Activated T-cell treated with anti-CD3 and anti-CD28 coated beads, Interleukin-2, amount 50 U/mL, for 24 hours (primary cell): Measurements from ENCODE around the gene ZNF236.
"Not testable (repeated sequence)": the region's sequence is repeated elsewhere in the genome, so short reads cannot be mapped to it uniquely, and the experiment has no call there.

Source experiments
- DNase-seq: peaks from one replicate; pipeline ENCODE4 v3.0.0-alpha.2; 2020
- H3K27ac Mint-ChIP-seq: 2 replicates; pipeline ENCODE4 v1.8.0; 2020; ENCODE audit warnings: mild to moderate bottlenecking, mixed read lengths
- H3K27me3 Mint-ChIP-seq: 2 replicates; pipeline ENCODE4 v1.8.0; 2020; ENCODE audit warnings: mixed read lengths
- H3K36me3 Mint-ChIP-seq: 2 replicates; pipeline ENCODE4 v1.8.0; 2020; ENCODE audit warnings: low read depth, mixed read lengths
- H3K4me1 Mint-ChIP-seq: 2 replicates; pipeline ENCODE4 v1.8.0; 2020; ENCODE audit warnings: low read depth, mixed read lengths
- H3K4me3 Mint-ChIP-seq: 2 replicates; pipeline ENCODE4 v1.8.0; 2020; ENCODE audit warnings: mild to moderate bottlenecking, moderate library complexity, mixed read lengths
- H3K9me3 Mint-ChIP-seq: 2 replicates; pipeline ENCODE4 v1.8.0; 2020; ENCODE audit warnings: mixed read lengths

ZNF236 gene

DNA sequence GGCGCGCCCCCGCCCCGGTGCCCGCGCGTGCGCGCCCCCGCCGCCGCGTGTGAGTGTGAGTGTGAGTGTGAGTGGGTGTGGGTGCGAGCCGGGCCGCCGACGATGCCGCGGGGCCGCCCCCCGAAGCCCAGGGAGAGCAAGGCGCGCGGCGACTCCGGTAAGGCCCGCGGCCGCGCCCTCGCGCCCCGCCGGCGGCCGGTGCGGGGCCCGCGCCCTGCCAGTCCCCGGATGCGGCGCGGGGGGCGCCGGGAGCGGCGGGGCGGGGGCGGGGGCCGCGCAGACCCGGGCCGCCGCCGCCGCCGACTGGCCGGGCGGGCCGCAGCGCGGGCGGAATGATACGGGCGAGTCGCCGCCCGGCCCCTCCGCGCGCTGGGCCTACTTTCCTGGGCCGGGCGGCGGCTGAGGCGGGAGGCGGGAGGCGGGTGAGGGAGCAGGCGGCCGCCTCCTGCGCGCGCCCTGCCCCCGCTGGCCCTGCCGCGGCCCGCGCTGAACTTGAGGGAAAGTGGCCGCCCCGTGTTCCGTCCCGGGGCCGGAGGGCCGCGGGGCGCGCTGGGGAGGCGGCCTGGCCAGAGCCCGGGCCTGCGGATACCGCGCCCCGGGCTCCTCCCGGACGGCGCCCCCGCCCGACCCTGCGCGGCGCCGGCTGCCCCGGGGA lies at the start of gene ZNF236:
TSS of gene ZNF236 (plus strand) at position 52 of the 655 bp plus-strand sequence. CDS start at position 103, 51 bp downstream.
- Mint-ChIP-seq H3K36me3 (peaks cover 34% of the 10 kb centered on the region), H3K4me3 (peak within 1 kb of the TSS; percentile 92), H3K27me3 (no peaks in the 10 kb centered on the region), H3K4me1 (peaks cover 58% of the 10 kb centered on the region), H3K27ac (peak within 1 kb of the TSS; percentile 94), H3K9me3 (no peaks in the 10 kb centered on the region)
- peak; percentile 81 for DNase-seq

DNA sequence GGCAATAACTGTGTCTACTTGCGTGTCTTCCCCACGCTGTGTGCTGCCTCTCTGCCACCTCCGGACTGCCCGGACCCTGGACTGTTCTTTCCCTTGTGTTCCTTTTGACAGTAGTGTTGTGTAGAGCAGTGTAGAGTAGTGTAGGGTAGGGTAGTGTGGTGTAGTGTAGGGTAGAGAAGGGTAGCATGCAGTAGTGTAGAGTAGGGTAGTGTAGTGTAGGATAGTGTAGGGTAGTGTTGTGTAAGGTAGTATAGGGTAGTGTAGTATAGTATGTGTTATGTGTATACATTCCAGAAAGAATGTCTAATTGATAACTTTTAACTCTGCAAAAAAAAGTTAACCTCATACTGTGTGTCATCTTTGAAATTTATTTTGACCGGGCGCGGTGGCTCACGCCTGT lies 49.7 kb upstream of the ZNF236 start:
- Mint-ChIP-seq H3K4me1 (no peaks in the 10 kb centered on the region), H3K9me3 (peaks cover 15% of the 10 kb centered on the region), H3K36me3 (no peaks in the 10 kb centered on the region), H3K4me3 (no peak overlapping the region), H3K27ac (no peak overlapping the region), H3K27me3 (no peaks in the 10 kb centered on the region)
- no peak for DNase-seq

DNA sequence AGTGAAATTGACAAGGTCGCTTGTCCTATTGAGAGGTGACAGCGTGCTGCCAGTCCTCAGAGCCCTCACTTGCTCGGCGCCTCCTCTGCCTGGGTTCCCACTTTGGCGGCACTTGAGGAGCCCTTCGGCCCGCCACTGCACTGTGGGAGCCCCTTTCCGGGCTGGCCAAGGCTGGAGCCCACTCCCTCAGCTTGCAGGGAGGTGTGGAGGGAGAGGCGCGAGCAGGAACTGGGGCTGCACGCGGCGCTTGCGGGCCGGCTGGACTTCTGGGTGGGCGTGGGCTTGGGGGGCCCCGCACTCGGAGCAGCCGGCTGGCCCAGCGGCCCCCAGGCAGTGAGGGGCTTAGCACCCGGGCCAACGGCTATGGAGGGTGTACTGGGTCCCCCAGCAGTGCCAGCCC lies 45.3 kb upstream of the ZNF236 start:
- H3K4me1 Mint-ChIP-seq, H3K27ac Mint-ChIP-seq, H3K36me3 Mint-ChIP-seq, H3K9me3 Mint-ChIP-seq, DNase-seq, H3K4me3 Mint-ChIP-seq, H3K27me3 Mint-ChIP-seq: not testable (repeated sequence)

DNA sequence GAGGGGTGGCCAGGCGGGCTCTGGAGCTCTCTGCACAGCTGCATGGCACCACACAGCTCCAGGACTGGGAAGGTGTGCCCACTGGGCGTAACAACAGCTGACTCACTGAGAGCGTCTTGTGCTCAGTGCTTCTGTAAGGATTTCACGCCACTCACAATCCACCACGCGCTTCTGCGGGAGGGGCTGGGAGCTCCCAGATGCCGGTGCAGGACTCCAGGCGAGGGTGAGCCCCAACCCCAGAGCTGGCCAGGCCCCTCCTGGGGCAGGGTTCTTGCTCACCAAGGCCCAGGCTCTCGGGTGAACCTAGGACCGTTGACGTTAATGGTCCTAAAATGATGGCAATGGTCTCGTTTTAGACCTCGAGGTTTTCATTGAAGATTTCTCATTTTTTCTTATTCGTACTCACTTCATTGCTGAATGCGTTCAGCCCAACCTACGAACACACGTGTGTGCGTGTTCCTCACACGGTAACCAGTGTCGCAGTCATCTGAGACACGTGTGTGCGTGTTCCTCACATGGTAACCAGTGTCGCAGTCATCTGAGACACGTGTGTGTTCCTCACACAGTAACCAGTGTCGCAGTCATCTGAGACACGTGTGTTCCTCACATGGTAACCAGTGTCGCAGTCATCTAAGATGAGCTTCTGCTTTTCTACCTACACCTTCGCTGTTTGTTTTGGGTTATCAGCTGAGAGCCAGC lies 38.4 kb upstream of the ZNF236 start:
- no peak overlapping the region for H3K27ac Mint-ChIP-seq
- peaks cover 23% of the 10 kb centered on the region for H3K27me3 Mint-ChIP-seq
- DNase-seq = no peak
- H3K4me3 Mint-ChIP-seq = no peak overlapping the region
- peaks cover 4% of the 10 kb centered on the region for H3K4me1 Mint-ChIP-seq
- no peaks in the 10 kb centered on the region for H3K36me3 Mint-ChIP-seq
- peaks cover 3% of the 10 kb centered on the region for H3K9me3 Mint-ChIP-seq

DNA sequence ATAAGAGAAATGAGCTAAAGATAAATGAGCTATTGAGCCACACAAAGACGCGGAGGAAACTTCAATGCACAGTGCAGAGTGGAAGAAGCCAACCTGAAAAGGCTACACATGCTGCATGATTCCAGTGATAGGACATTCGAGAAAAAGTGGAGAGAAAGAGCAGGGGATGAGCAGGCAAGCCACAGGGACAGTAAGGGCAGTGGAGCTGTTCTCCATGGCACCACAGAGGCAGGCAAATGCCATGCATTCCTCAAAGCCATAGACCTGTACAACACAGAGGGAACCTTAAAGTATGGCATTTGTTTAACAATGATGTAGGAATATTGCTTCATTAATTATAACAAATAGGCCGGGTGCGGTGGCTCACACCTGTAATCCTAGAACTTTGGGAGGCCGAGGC lies 36.5 kb upstream of the ZNF236 start:
- H3K4me3 Mint-ChIP-seq = no peak overlapping the region
- H3K36me3 Mint-ChIP-seq = no peaks in the 10 kb centered on the region
- peaks cover 4% of the 10 kb centered on the region for H3K4me1 Mint-ChIP-seq
- peaks cover 13% of the 10 kb centered on the region for H3K27me3 Mint-ChIP-seq
- H3K27ac Mint-ChIP-seq = no peak overlapping the region
- no peak for DNase-seq
- peaks cover 11% of the 10 kb centered on the region for H3K9me3 Mint-ChIP-seq

DNA sequence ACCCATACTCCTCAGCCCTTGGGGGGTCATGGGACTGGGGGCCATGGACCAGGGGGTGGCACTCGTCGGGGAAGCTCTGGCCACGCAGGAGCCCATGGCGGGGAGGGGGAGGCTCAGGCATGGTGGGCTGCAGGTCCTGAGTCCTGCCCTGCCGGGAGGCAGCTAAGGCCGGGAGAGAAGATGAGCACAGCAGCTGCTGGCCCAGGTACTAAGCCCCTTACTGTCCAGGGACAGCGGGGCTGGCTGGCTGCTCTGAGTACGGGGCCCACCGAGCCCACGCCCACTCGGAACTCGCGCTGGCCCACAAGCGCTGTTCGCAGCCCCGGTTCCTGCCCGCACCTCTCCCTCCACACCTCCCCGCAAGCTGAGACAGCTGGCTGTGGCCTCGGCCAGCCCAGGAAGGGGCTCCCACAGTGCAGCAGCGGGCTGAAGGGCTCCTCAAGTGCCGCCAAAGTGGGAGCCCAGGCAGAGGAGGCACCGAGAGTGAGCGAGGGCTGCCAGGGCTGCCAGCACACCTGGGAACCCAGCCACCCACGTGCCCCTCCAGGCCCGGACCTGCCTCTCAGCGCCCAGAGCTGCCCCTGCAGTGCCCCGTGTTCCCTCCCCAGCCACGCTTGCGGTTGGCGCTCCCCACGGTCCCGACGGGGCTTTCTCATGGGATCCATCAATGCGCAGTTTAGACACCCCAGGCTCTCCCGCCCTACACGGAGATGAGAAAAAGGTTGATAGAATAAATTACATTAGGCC lies 33.6 kb upstream of the ZNF236 start:
- Mint-ChIP-seq H3K9me3 (peaks cover 20% of the 10 kb centered on the region), H3K4me3 (no peak overlapping the region)

DNA sequence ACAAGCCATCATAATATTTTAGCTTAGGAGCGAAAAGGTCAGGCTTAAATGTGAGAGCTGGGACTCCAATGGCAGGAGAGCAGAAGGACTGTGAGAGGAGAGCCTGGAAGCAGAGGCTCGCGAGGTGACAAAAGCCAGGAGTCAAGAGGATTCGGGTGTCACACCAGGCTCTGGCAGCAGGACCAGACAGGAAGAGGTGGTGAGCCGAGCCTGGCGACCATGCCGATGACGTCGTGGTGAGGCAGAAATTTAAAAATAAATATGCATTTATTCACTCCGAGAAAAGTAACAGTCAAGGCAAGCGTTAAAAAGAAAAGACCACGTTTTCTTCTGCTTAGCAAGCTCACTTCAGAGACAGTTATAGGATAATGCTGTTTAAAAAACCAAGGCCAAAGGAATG lies 31.3 kb upstream of the ZNF236 start:
- H3K27ac Mint-ChIP-seq = no peak overlapping the region
- DNase-seq = no peak
- peaks cover 4% of the 10 kb centered on the region for H3K4me1 Mint-ChIP-seq
- H3K9me3 Mint-ChIP-seq = peaks cover 20% of the 10 kb centered on the region
- peaks cover 18% of the 10 kb centered on the region for H3K27me3 Mint-ChIP-seq
- H3K36me3 Mint-ChIP-seq = no peaks in the 10 kb centered on the region
- H3K4me3 Mint-ChIP-seq = no peak overlapping the region

More for the DNA sequence above, 33.6 kb upstream of the ZNF236 start:
- peaks cover 4% of the 10 kb centered on the region for H3K4me1 Mint-ChIP-seq
- peaks cover 7% of the 10 kb centered on the region for H3K27me3 Mint-ChIP-seq
- DNase-seq = no peak
- H3K36me3 Mint-ChIP-seq = no peaks in the 10 kb centered on the region
- H3K27ac Mint-ChIP-seq = no peak overlapping the region

DNA sequence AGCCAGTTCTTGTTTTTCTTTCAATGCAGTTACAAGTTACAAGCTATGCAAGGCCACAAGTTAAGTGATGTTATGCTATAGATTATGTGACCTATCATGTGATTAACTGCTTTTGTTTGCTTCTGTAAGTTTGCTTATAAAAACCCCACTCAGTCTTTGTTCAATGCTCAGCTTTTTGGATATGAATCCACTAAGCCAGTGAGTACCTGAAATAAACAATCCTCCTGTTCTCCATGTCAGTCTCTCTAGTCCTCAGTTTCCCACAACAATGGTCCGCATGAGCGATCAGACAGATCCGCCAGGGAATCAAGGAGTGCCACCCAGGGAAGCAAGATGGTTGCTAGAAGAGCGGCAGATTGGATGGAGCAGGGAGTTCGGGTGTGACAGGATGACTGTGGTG lies 30.7 kb upstream of the ZNF236 start:
- Mint-ChIP-seq H3K27ac (no peak overlapping the region), H3K4me3 (no peak overlapping the region), H3K4me1 (peaks cover 4% of the 10 kb centered on the region), H3K9me3 (peaks cover 20% of the 10 kb centered on the region), H3K36me3 (no peaks in the 10 kb centered on the region), H3K27me3 (peaks cover 15% of the 10 kb centered on the region)
- no peak for DNase-seq

DNA sequence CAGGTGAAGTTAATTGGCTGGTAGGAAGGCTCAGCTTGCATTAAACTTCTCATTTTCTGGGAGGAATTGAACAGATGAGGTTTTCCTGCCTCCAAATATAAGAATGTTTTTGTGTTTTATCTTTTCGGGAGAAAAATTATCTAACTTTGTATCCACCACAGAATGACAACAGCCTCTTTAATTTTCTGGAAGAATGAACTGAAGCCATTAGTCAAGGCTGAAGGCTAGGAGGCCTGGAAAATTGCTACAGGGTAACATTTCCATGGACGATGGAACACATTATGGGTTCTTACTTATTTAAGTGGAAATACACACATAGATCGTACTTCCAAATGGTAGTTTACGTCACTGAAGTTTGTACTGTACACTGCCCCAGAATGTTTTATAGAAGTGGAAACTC lies 28.0 kb upstream of the ZNF236 start:
- peaks cover 16% of the 10 kb centered on the region for H3K9me3 Mint-ChIP-seq
- no peaks in the 10 kb centered on the region for H3K4me1 Mint-ChIP-seq

DNA sequence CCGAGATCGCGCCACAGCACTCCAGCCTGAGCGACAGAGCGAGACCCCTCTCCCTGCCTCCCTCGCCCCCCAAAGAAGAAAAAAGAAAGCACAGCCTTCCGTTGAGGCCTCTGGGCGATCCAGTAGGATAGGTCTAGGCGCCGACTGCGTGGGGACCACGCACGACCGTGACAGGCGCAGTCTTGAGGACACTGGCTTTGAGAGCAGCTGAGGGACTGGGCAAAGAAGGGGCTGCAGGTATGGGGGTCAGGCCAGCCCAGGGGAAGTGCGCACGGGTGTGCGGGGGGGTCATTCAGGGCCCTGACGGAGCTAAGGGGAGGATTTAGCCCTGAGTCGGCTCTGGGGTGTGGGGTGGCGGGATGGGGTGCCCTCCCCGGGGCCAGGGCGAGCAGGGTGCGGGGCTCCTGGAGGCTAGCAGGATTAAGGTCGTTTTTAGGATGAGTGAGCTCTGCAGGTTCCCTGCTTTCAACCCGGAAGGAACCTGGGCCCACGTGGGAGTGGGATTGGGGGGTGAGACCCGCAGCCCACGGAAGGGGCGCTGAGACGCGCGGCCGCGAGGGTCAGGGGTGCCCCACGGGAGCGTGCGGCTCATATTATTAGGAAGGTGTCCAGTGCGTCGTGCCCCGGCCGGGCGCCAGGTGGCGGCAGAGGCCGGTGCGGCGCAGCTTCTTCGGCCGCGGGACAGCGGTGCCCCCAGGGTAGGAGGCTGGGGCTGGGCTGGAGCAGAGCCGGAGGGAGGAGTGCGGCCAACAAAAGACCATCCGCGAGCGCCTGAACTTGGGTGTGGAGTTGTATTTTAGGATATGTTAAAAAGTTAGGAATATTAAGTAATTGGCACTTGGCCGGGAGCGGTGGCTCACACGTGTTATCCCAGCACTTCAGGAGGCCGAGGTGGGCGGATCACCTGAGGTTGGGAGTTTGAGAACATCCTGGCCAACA lies 20.5 kb upstream of the ZNF236 start:
- peak overlapping the region; percentile 66 for H3K4me3 Mint-ChIP-seq
- DNase-seq = peak; percentile 72
- peaks cover 1% of the 10 kb centered on the region for H3K36me3 Mint-ChIP-seq
- peaks cover 20% of the 10 kb centered on the region for H3K27me3 Mint-ChIP-seq
- H3K4me1 Mint-ChIP-seq = peaks cover 15% of the 10 kb centered on the region
- no peaks in the 10 kb centered on the region for H3K9me3 Mint-ChIP-seq
- no peak overlapping the region for H3K27ac Mint-ChIP-seq

More for the DNA sequence above, 28.0 kb upstream of the ZNF236 start:
- H3K36me3 Mint-ChIP-seq = no peaks in the 10 kb centered on the region
- peaks cover 22% of the 10 kb centered on the region for H3K27me3 Mint-ChIP-seq
- DNase-seq = no peak
- no peak overlapping the region for H3K27ac Mint-ChIP-seq
- no peak overlapping the region for H3K4me3 Mint-ChIP-seq

DNA sequence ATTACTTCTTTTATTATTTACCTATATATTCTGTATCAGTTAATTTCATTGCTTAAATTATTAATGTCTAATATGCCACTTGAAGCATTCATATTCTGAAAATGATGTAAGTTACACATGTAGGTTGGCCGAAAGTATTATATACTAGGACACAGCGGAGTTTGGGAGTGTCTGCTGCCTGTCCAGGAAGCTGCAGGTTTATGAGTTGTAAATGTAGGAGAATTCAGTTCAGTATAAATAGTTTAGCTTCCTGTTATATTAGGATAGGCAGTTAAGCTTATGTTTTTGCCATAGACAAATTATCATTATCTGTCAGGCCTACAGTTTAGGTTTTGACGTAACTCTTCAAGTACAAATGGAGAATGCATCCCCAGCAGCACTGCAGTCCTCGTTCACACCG lies 18.9 kb upstream of the ZNF236 start:
- peaks cover 16% of the 10 kb centered on the region for H3K27me3 Mint-ChIP-seq
- no peaks in the 10 kb centered on the region for H3K9me3 Mint-ChIP-seq
- peaks cover 15% of the 10 kb centered on the region for H3K4me1 Mint-ChIP-seq
- H3K36me3 Mint-ChIP-seq = peaks cover 4% of the 10 kb centered on the region
- DNase-seq = no peak
- H3K4me3 Mint-ChIP-seq = no peak overlapping the region
- H3K27ac Mint-ChIP-seq = no peak overlapping the region

DNA sequence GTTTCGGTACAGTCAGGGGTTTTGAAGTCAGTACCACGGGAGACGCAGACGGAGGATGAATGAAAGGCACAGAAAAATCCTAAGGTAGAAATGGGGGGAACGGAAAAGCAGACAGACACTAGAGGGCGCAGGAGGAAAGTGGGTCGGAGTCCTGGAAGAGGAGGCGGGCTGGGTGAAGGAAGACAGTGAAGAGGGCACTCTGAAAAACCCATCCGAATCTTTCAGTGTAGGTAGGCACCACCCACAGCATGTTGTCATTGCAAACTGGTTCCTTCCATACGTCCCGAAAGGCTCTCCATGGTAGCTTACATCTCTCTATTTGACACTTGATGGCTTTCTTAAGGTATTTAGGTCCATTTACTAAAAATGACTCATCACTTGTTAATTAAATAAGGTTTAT lies 18.5 kb upstream of the ZNF236 start:
- peaks cover 7% of the 10 kb centered on the region for H3K36me3 Mint-ChIP-seq
- no peaks in the 10 kb centered on the region for H3K9me3 Mint-ChIP-seq
- no peak overlapping the region for H3K27ac Mint-ChIP-seq
- peak; percentile 77 for DNase-seq
- H3K27me3 Mint-ChIP-seq = peaks cover 15% of the 10 kb centered on the region
- no peak overlapping the region for H3K4me3 Mint-ChIP-seq
- peaks cover 15% of the 10 kb centered on the region for H3K4me1 Mint-ChIP-seq

DNA sequence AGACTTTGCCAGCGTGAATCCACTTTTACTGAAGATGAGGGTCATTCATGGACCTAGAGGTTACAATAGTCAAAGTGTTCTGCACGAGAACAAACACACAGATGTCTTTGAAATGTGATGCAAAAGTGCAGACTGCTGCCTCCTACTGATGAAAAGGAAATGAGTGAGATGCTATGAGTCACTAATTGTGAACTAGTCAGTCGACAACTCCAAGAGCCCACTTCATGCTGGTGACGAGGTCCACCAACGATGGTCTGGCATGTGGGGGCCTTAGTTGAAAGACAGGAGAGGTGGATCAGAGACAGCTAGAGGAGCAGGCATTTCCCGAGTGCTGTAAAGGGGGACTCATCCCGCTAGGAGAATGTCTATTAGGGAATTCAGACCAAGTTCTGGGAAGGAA lies 17.1 kb upstream of the ZNF236 start:
- DNase-seq = no peak
- Mint-ChIP-seq H3K36me3 (peaks cover 11% of the 10 kb centered on the region), H3K27me3 (peaks cover 12% of the 10 kb centered on the region), H3K9me3 (no peaks in the 10 kb centered on the region), H3K27ac (no peak overlapping the region), H3K4me1 (peaks cover 15% of the 10 kb centered on the region), H3K4me3 (no peak overlapping the region)

DNA sequence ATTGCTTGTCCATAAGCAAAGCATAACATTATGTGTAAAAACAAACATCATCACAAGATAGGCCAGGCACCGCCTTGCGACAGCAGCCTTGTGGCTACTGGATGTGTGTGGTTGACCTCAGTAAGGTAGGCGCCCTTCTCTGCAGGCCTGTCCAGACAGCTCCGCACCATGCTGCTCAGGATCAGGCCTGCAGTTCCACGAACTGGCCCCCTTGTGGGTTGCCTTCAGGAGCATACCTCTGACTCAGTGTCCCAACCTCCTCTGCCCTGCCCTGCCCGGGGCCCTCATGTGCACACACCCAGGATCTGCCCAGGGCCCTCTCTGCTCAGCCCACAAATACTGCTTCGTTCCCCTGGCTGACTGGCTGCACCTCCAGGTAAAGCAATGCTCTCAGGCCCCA lies 16.1 kb upstream of the ZNF236 start:
- H3K4me1 Mint-ChIP-seq = peaks cover 15% of the 10 kb centered on the region
- H3K36me3 Mint-ChIP-seq = peaks cover 11% of the 10 kb centered on the region
- no peak for DNase-seq
- H3K4me3 Mint-ChIP-seq = no peak overlapping the region
- no peaks in the 10 kb centered on the region for H3K9me3 Mint-ChIP-seq
- peaks cover 7% of the 10 kb centered on the region for H3K27me3 Mint-ChIP-seq
- peak overlapping the region; percentile 37 for H3K27ac Mint-ChIP-seq
